ENCODE results near the gene KCNG3.

The KCNG3 gene

DNA sequence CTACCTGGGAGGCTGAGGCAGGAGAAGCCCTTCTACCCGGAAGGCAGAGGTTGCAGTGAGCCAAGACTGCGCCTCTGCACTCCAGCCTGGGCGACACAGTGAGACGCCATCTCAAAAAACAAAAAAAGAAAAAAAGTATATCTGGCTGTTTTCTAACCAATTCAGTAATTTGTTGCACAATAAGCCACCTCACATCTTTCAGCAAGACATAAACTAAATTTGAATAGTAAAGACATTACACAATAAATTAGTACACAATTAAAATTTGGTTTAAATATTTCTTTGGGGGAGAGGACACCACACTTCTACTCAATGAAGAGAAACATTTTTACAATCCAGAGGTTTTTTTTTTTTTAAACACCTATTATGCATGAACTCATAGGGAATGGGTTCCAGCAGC, 38.6 kb upstream of the KCNG3 start:
- Histone ChIP-seq H4K20me1 (ENCODE audit: low read depth, low read length) (no peaks in the 10 kb centered on the region), H3K9me3 (ENCODE audit: insufficient read depth, low read length) (no peaks in the 10 kb centered on the region), H3K9ac (ENCODE audit: low read length) (no peak overlapping the region), H3K4me3 (ENCODE audit: insufficient read depth, low read length, poor library complexity, severe bottlenecking) (no peak overlapping the region), H3F3A (ENCODE audit: insufficient read depth) (no peaks in the 10 kb centered on the region), H3K9me2 (replicated peaks; ENCODE audit: insufficient read depth, low read length) (no peaks in the 10 kb centered on the region), H3K79me2 (ENCODE audit: insufficient read depth, low read length) (no peaks in the 10 kb centered on the region), H2AFZ (ENCODE audit: low read depth, low read length, severe bottlenecking) (no peak overlapping the region), H3K27ac (ENCODE audit: low read depth, low read length) (no peak overlapping the region), H3K4me2 (ENCODE audit: low read depth, low read length, poor library complexity, severe bottlenecking) (no peak overlapping the region), H3K36me3 (ENCODE audit: low read length) (no peaks in the 10 kb centered on the region), H3K27me3 (ENCODE audit: low read length) (no peaks in the 10 kb centered on the region)
- TF ChIP-seq, protein P1, sequence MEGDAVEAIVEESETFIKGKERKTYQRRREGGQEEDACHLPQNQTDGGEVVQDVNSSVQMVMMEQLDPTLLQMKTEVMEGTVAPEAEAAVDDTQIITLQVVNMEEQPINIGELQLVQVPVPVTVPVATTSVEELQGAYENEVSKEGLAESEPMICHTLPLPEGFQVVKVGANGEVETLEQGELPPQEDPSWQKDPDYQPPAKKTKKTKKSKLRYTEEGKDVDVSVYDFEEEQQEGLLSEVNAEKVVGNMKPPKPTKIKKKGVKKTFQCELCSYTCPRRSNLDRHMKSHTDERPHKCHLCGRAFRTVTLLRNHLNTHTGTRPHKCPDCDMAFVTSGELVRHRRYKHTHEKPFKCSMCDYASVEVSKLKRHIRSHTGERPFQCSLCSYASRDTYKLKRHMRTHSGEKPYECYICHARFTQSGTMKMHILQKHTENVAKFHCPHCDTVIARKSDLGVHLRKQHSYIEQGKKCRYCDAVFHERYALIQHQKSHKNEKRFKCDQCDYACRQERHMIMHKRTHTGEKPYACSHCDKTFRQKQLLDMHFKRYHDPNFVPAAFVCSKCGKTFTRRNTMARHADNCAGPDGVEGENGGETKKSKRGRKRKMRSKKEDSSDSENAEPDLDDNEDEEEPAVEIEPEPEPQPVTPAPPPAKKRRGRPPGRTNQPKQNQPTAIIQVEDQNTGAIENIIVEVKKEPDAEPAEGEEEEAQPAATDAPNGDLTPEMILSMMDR (IDR thresholded peaks at IDR 0.05; ENCODE audit: insufficient read depth, low read length, poor library complexity, severe bottlenecking), result no peak
- no peak for TF ChIP-seq EZH2phosphoT487 (conservative IDR thresholded peaks at IDR 0.05; ENCODE audit: low read length)

DNA sequence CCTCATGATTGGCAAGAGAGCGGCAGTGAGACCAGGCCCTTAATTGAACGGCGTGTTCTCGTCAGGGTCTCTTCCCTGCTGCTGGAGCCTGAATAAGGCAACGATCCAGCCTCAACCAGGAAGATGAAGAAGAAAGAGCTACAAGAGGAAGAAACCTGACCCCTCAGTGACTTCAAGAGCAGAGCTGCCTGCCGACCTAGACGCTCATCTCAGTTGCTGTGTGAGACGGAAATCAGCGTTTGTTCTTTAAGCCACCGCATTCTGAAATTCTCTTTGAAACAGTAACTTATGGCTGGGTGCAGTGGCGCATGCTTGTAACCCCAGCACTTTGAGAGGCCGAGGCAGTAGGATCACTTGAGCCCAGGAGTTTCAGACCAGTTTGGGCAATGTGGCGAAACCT, 29.6 kb upstream of the KCNG3 start:
- TF ChIP-seq, protein P1 (IDR thresholded peaks at IDR 0.05; ENCODE audit: insufficient read depth, low read length, poor library complexity, severe bottlenecking), result no peak
- TF ChIP-seq EZH2phosphoT487 (conservative IDR thresholded peaks at IDR 0.05; ENCODE audit: low read length), result no peak
- Histone ChIP-seq H2AFZ (ENCODE audit: low read depth, low read length, severe bottlenecking) (no peak overlapping the region), H3K4me2 (ENCODE audit: low read depth, low read length, poor library complexity, severe bottlenecking) (no peak overlapping the region), H3K9me3 (ENCODE audit: insufficient read depth, low read length) (no peaks in the 10 kb centered on the region), H3K27me3 (ENCODE audit: low read length) (no peaks in the 10 kb centered on the region), H3K4me3 (ENCODE audit: insufficient read depth, low read length, poor library complexity, severe bottlenecking) (no peak overlapping the region), H3F3A (ENCODE audit: insufficient read depth) (no peaks in the 10 kb centered on the region), H3K9ac (ENCODE audit: low read length) (no peak overlapping the region), H3K27ac (ENCODE audit: low read depth, low read length) (no peak overlapping the region), H3K79me2 (ENCODE audit: insufficient read depth, low read length) (no peaks in the 10 kb centered on the region), H3K9me2 (replicated peaks; ENCODE audit: insufficient read depth, low read length) (no peaks in the 10 kb centered on the region), H4K20me1 (ENCODE audit: low read depth, low read length) (no peaks in the 10 kb centered on the region), H3K36me3 (ENCODE audit: low read length) (no peaks in the 10 kb centered on the region)

DNA sequence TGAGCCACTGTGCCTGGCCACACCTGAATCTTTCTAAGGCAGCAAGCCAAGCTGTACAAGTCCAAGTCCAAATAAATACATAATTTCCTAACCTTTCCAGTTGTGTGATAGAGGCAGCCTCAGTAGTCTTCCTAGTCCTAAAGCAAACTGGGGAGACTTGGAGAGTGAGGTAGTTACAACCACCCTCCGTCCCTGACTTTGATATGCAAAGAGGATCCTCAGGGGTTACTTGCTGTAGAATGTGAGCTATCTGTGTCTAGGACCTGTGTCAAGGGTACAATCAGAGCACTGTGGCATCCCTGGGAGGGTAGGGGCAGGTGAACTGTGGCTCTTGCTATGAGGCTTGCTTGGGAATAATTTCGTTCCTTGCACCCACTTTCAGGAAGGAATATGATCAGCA, 28.3 kb upstream of the KCNG3 start:
- H3K9ac ChIP-seq (ENCODE audit: low read length), result no peak overlapping the region
- no peaks in the 10 kb centered on the region for H3K9me3 ChIP-seq (ENCODE audit: insufficient read depth, low read length)
- no peaks in the 10 kb centered on the region for H3F3A ChIP-seq (ENCODE audit: insufficient read depth)
- H2AFZ ChIP-seq (ENCODE audit: low read depth, low read length, severe bottlenecking), result no peak overlapping the region
- H3K27me3 ChIP-seq (ENCODE audit: low read length), result no peaks in the 10 kb centered on the region
- no peaks in the 10 kb centered on the region for H4K20me1 ChIP-seq (ENCODE audit: low read depth, low read length)
- no peaks in the 10 kb centered on the region for H3K36me3 ChIP-seq (ENCODE audit: low read length)
- H3K4me3 ChIP-seq (ENCODE audit: insufficient read depth, low read length, poor library complexity, severe bottlenecking), result no peak overlapping the region
- H3K27ac ChIP-seq (ENCODE audit: low read depth, low read length), result no peak overlapping the region
- no peaks in the 10 kb centered on the region for H3K9me2 ChIP-seq (replicated peaks; ENCODE audit: insufficient read depth, low read length)
- no peak overlapping the region for H3K4me2 ChIP-seq (ENCODE audit: low read depth, low read length, poor library complexity, severe bottlenecking)
- no peak for TF ChIP-seq EZH2phosphoT487 (conservative IDR thresholded peaks at IDR 0.05; ENCODE audit: low read length)
- TF ChIP-seq, protein P1 (IDR thresholded peaks at IDR 0.05; ENCODE audit: insufficient read depth, low read length, poor library complexity, severe bottlenecking), result no peak
- H3K79me2 ChIP-seq (ENCODE audit: insufficient read depth, low read length), result no peaks in the 10 kb centered on the region
